K562 (cell line): Measurements from ENCODE around the gene NAPA. TPM values are rescaled to one million over a fixed set of nuclear protein-coding genes. Genes with fewer than 3 reads are reported as not detected.

Source experiments
- ARNT ChIP-seq, 2 experiments: fragments of 450-650 bp; IDR thresholded peaks; 2 replicates each; pipeline ENCODE4 v1.6.1; 2016; ENCODE audit warnings: mild to moderate bottlenecking in 1 of 2
- CAMTA2 ChIP-seq: fragments of 250-450 bp; sonication (Bioruptor Pico); conservative IDR thresholded peaks from 2 replicates; pipeline ENCODE4 v1.5.1; 2022
- ETV6 ChIP-seq, 3 experiments: fragments of 150-350 bp in 1 of 3; sonication (generic) in 1 of 3; formaldehyde crosslinking in 1 of 3; IDR thresholded peaks; 2 replicates each; pipeline versions ENCODE4 v1.6.1 to v1.8.0; 2014 to 2022; ENCODE audit warnings: borderline replicate concordance in 2 of 3, low read depth in 2 of 3, antibody characterized with exemption in 1 of 3, low read length in 1 of 3, mild to moderate bottlenecking in 1 of 3, missing genetic modification reagents in 1 of 3
- IFI16 ChIP-seq: fragments of 250-450 bp; sonication (Bioruptor Pico); IDR thresholded peaks from 2 replicates; pipeline ENCODE4 v2.1.2; 2022; ENCODE audit warnings: mild to moderate bottlenecking, inconsistent platforms
- SNIP1 ChIP-seq: fragments of 450-650 bp; IDR thresholded peaks from 2 replicates; pipeline ENCODE4 v1.7.1; 2017; ENCODE audit warnings: low read depth, mild to moderate bottlenecking
- TARDBP ChIP-seq: fragments of 450-650 bp; IDR thresholded peaks from 2 replicates; pipeline ENCODE4 v1.6.1; 2016
- TCF7L2 ChIP-seq: fragments of 150-350 bp; IDR thresholded peaks from 2 replicates; pipeline ENCODE4 v1.6.1; 2016; ENCODE audit warnings: low read depth, mild to moderate bottlenecking, low read length, moderate library complexity
- ZBTB7A ChIP-seq: IDR thresholded peaks from 2 replicates; pipeline ENCODE4 v1.6.1; 2011; ENCODE audit warnings: low read depth, mild to moderate bottlenecking, low read length, moderate library complexity, borderline replicate concordance; ENCODE audit not compliant: control insufficient read depth
- ZNF274 ChIP-seq: IDR thresholded peaks from 2 replicates; pipeline ENCODE4 v1.6.1; 2011; ENCODE audit warnings: low read depth, mild to moderate bottlenecking, low read length, moderate library complexity, borderline replicate concordance
- ZNF408 ChIP-seq: fragments of 250-450 bp; sonication (Bioruptor Pico); IDR thresholded peaks from 2 replicates; pipeline ENCODE4 v1.4.0; 2020; ENCODE audit warnings: low read depth, mild to moderate bottlenecking, moderate library complexity
- ZNF785 ChIP-seq: fragments of 250-450 bp; sonication (Bioruptor Pico); IDR thresholded peaks from 2 replicates; pipeline ENCODE4 v1.4.0; 2020; ENCODE audit warnings: mild to moderate bottlenecking
- polyA plus RNA-seq, 8 experiments: library from polyadenylated mRNA; depleted of rRNA in 4 of 8; stranded (reverse) in 5 of 8; unstranded in 3 of 8; fragments of >200 nt; fragmentation: Nextera tagmentation in 2 of 8; fragmentation: Illumina TruSeq in 1 of 8; extraction: Ambion mirVana in 2 of 8; extraction: Trizol in 1 of 8; gene quantifications; 2 replicates each; pipeline versions ENCODE4 v1.2.1 to v1.2.3, GENCODE V29; 2011 to 2014; ENCODE audit warnings: inconsistent platforms in 1 of 8, missing spikeins in 1 of 8
- total RNA-seq, 7 experiments: library from RNA; depleted of rRNA in 6 of 7; stranded (reverse); fragments of >200 nt in 6 of 7; fragmentation: Illumina TruSeq in 2 of 7; extraction: Trizol in 2 of 7; gene quantifications; 2 replicates each; pipeline versions ENCODE4 v1.2.1 to v1.2.3, GENCODE V29; 2011 to 2021; ENCODE audit warnings: low replicate concordance in 1 of 7
- TF ChIP-seq, protein P1 (sequence below), 3 experiments: IDR thresholded peaks in 2 of 3; conservative IDR thresholded peaks in 1 of 3; 2 replicates each; pipeline ENCODE4 v1.5.1; 2011 to 2012; ENCODE audit warnings: low read length in 3 of 3, mild to moderate bottlenecking in 3 of 3, control low read depth in 2 of 3, improper control_type of control experiment in 1 of 3, inconsistent platforms in 1 of 3, low read depth in 1 of 3, mixed read lengths in 1 of 3, moderate library complexity in 1 of 3; ENCODE audit not compliant: insufficient read depth in 2 of 3
- TF ChIP-seq, protein P2 (sequence below): fragments of 250-450 bp; sonication (Bioruptor Pico); IDR thresholded peaks from 2 replicates; pipeline ENCODE4 v1.5.0; 2021
- TF ChIP-seq, protein P3 (sequence below): fragments of 250-450 bp; sonication (Bioruptor Pico); IDR thresholded peaks from 2 replicates; pipeline ENCODE4 v1.4.0; 2020; ENCODE audit warnings: mild to moderate bottlenecking
- TF ChIP-seq, protein P4 (sequence below): sonication (generic); formaldehyde crosslinking; IDR thresholded peaks from 2 replicates; pipeline ENCODE4 v1.4.0; 2020; ENCODE audit warnings: mild to moderate bottlenecking, missing genetic modification reagents
- TF ChIP-seq, protein P5 (sequence below): fragments of 450-650 bp; formaldehyde crosslinking; IDR thresholded peaks from 2 replicates; pipeline ENCODE4 v1.4.0; 2020; ENCODE audit warnings: mild to moderate bottlenecking, moderate library complexity
- TF ChIP-seq, protein P6 (sequence below): IDR thresholded peaks from 2 replicates; pipeline ENCODE4 v1.6.1; 2014; ENCODE audit warnings: antibody characterized with exemption

NAPA gene
- total and polyA plus RNA-seq, 9 of the 15 experiments (the other 6 are each of a cell fraction or from before 2014, with no cell fraction given), result 5.4 to 98.6 (median 77.5) TPM

DNA sequence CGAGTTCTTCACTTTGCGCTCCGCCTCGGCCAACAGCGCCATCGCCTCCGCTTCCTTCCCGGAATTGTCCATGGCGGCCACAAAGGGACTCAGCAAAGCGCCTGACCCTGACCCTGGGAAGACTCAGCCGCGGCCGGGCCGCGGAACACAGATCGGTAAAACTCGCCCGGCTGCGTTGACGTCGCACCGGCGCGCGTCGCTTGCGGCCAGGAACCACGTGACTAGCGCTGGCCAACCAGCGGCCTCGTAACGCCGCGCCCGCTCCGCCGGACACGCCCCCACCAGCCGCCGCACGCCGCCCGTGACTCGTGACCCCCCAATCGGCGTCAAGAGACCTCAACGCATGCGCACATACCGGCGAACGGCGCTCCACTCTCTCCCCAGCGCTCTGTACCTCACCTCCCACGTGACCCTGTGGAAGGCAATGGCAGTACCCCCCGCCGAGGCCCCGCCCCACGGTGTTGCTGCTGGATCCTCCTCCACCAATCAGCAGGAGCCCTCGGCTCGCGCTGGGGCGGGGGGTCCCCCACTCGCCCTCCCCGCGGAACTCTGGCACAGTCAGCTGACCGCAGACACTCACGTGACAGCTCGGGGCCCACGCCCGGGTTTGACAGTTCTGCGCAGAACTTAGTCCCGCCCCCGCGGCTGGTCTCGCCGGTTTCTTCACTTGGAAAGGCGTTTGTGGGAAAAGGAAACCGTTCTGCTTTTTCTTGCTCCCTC is at the start of gene NAPA (continued):
- TF ChIP-seq IFI16, result no peak
- TF ChIP-seq, protein P1, sequence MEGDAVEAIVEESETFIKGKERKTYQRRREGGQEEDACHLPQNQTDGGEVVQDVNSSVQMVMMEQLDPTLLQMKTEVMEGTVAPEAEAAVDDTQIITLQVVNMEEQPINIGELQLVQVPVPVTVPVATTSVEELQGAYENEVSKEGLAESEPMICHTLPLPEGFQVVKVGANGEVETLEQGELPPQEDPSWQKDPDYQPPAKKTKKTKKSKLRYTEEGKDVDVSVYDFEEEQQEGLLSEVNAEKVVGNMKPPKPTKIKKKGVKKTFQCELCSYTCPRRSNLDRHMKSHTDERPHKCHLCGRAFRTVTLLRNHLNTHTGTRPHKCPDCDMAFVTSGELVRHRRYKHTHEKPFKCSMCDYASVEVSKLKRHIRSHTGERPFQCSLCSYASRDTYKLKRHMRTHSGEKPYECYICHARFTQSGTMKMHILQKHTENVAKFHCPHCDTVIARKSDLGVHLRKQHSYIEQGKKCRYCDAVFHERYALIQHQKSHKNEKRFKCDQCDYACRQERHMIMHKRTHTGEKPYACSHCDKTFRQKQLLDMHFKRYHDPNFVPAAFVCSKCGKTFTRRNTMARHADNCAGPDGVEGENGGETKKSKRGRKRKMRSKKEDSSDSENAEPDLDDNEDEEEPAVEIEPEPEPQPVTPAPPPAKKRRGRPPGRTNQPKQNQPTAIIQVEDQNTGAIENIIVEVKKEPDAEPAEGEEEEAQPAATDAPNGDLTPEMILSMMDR (IDR thresholded peaks at IDR 0.05 in 2 of 3, conservative IDR thresholded peaks at IDR 0.05 in 1 of 3; ENCODE audit: insufficient read depth in 2 of 3, low read depth in 1 of 3, low read length in 3 of 3), result no peak
- TF ChIP-seq ZNF408 (CRISPR knock-in tag), result no peak
- TF ChIP-seq, protein P2, sequence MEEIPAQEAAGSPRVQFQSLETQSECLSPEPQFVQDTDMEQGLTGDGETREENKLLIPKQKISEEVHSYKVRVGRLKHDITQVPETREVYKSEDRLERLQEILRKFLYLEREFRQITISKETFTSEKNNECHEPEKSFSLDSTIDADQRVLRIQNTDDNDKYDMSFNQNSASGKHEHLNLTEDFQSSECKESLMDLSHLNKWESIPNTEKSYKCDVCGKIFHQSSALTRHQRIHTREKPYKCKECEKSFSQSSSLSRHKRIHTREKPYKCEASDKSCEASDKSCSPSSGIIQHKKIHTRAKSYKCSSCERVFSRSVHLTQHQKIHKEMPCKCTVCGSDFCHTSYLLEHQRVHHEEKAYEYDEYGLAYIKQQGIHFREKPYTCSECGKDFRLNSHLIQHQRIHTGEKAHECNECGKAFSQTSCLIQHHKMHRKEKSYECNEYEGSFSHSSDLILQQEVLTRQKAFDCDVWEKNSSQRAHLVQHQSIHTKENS (CRISPR knock-in tag), result no peak
- TF ChIP-seq, protein P3, sequence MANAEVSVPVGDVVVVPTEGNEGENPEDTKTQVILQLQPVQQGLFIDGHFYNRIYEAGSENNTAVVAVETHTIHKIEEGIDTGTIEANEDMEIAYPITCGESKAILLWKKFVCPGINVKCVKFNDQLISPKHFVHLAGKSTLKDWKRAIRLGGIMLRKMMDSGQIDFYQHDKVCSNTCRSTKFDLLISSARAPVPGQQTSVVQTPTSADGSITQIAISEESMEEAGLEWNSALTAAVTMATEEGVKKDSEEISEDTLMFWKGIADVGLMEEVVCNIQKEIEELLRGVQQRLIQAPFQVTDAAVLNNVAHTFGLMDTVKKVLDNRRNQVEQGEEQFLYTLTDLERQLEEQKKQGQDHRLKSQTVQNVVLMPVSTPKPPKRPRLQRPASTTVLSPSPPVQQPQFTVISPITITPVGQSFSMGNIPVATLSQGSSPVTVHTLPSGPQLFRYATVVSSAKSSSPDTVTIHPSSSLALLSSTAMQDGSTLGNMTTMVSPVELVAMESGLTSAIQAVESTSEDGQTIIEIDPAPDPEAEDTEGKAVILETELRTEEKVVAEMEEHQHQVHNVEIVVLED, result peak; percentile 91
- TF ChIP-seq ETV6 (IDR thresholded peaks at IDR 0.05; ENCODE audit: borderline replicate concordance in 1 of 2, low read depth in 2 of 2, low read length in 1 of 2), result no peak
- no peak for TF ChIP-seq ETV6 (CRISPR knock-in tag; IDR thresholded peaks at IDR 0.05; ENCODE audit: borderline replicate concordance)
- no peak for TF ChIP-seq SNIP1
- TF ChIP-seq, protein P4, sequence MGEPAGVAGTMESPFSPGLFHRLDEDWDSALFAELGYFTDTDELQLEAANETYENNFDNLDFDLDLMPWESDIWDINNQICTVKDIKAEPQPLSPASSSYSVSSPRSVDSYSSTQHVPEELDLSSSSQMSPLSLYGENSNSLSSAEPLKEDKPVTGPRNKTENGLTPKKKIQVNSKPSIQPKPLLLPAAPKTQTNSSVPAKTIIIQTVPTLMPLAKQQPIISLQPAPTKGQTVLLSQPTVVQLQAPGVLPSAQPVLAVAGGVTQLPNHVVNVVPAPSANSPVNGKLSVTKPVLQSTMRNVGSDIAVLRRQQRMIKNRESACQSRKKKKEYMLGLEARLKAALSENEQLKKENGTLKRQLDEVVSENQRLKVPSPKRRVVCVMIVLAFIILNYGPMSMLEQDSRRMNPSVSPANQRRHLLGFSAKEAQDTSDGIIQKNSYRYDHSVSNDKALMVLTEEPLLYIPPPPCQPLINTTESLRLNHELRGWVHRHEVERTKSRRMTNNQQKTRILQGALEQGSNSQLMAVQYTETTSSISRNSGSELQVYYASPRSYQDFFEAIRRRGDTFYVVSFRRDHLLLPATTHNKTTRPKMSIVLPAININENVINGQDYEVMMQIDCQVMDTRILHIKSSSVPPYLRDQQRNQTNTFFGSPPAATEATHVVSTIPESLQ (CRISPR knock-in tag), result no peak
- TF ChIP-seq ZNF785 (CRISPR knock-in tag), result no peak
- peak in 1 of 2 experiments; percentile 71; a peak in 2 of 4 replicates for TF ChIP-seq ARNT (IDR thresholded peaks at IDR 0.05)
- TF ChIP-seq, protein P5, sequence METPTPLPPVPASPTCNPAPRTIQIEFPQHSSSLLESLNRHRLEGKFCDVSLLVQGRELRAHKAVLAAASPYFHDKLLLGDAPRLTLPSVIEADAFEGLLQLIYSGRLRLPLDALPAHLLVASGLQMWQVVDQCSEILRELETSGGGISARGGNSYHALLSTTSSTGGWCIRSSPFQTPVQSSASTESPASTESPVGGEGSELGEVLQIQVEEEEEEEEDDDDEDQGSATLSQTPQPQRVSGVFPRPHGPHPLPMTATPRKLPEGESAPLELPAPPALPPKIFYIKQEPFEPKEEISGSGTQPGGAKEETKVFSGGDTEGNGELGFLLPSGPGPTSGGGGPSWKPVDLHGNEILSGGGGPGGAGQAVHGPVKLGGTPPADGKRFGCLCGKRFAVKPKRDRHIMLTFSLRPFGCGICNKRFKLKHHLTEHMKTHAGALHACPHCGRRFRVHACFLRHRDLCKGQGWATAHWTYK, result no peak
- TF ChIP-seq, protein P6, sequence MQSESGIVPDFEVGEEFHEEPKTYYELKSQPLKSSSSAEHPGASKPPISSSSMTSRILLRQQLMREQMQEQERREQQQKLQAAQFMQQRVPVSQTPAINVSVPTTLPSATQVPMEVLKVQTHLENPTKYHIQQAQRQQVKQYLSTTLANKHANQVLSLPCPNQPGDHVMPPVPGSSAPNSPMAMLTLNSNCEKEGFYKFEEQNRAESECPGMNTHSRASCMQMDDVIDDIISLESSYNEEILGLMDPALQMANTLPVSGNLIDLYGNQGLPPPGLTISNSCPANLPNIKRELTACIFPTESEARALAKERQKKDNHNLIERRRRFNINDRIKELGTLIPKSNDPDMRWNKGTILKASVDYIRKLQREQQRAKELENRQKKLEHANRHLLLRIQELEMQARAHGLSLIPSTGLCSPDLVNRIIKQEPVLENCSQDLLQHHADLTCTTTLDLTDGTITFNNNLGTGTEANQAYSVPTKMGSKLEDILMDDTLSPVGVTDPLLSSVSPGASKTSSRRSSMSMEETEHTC, result peak; percentile 94
- no peak for TF ChIP-seq CAMTA2 (CRISPR knock-in tag)
- no peak for TF ChIP-seq ZBTB7A
- no peak for TF ChIP-seq ZNF274
- TF ChIP-seq TCF7L2, result no peak
- TF ChIP-seq TARDBP, result peak; percentile 88
